A549 (cell line): Measurements from ENCODE around the gene CHRNB1. TPM values are rescaled to one million over a fixed set of nuclear protein-coding genes. Genes with fewer than 3 reads are reported as not detected.
A peak's percentile ranks its signal among the peaks of the same experiment; 100 is the strongest.

Experiments used
- ATAC-seq, 2 experiments: fragments of 200-7000 bp in 1 of 2; fragments of >200 bp in 1 of 2; cut with Nextera tagmentation in 1 of 2; cut with Tn5 transposase in 1 of 2; 3 replicates each; pipeline versions ENCODE4 v1.8.0 to v1.9.1; 2018 to 2020; ENCODE audit warnings: mild to moderate bottlenecking in 1 of 2, moderate library complexity in 1 of 2
- CTCF ChIA-PET: fragments of 300-600 bp; sonication (Branson Sonifier 250); formaldehyde crosslinking; extraction: SDS; loops from one replicate; lab custom pipeline; 2021; ENCODE audit warnings: antibody characterized with exemption, inconsistent platforms; lab: Yijun Ruan, JAX
- POLR2A ChIA-PET: fragments of 350-600 bp; formaldehyde crosslinking; extraction: SDS; loops from one replicate; lab custom pipeline; 2021; ENCODE audit warnings: antibody characterized with exemption, inconsistent platforms; lab: Yijun Ruan, JAX
- DNase-seq, 2 experiments: peaks; one replicate each; pipeline versions ENCODE4 v3.0.0 to v3.0.0-alpha.2; 2011 to 2016; ENCODE audit warnings: low read depth in 1 of 2, low spot score in 1 of 2
- FAIRE-seq: peaks from 2 replicates; lab custom pipeline; 2011; peaks lifted over from hg19 to GRCh38; lab: Jason Lieb, UNC
- H3K27ac ChIP-seq, 2 experiments: fragments of >200 bp; sonication (Bioruptor Twin); formaldehyde crosslinking; 3 replicates each; pipeline ENCODE4 v1.5.1; 2016 to 2017
- H3K4me1 ChIP-seq: fragments of >200 bp; sonication (Bioruptor Twin); formaldehyde crosslinking; 3 replicates; pipeline ENCODE4 v1.6.1; 2016
- H3K4me2 ChIP-seq: fragments of >200 bp; sonication (Bioruptor Twin); formaldehyde crosslinking; 3 replicates; pipeline ENCODE4 v1.6.1; 2016
- H3K4me3 ChIP-seq: fragments of >200 bp; sonication (Bioruptor Twin); formaldehyde crosslinking; 3 replicates; pipeline ENCODE4 v1.5.1; 2016
- H3K9me3 ChIP-seq: fragments of >200 bp; sonication (Bioruptor Twin); formaldehyde crosslinking; 3 replicates; pipeline ENCODE4 v1.6.1; 2016
- BHLHE40 ChIP-seq: IDR thresholded peaks from 2 replicates; pipeline ENCODE4 v1.6.1; 2012; ENCODE audit warnings: low read depth, low read length, inconsistent platforms
- CBX2 ChIP-seq: fragments of 200-600 bp; sonication (generic); IDR thresholded peaks from 2 replicates; pipeline ENCODE4 v1.6.1; 2016; ENCODE audit warnings: low read depth, mild to moderate bottlenecking, borderline replicate concordance
- CBX8 ChIP-seq: fragments of 200-600 bp; sonication (generic); IDR thresholded peaks from 2 replicates; pipeline ENCODE4 v1.6.1; 2016
- CHD2 ChIP-seq: fragments of 150-350 bp; IDR thresholded peaks from 2 replicates; pipeline ENCODE4 v1.6.1; 2014; ENCODE audit warnings: low read length; ENCODE audit not compliant: partially characterized antibody
- EHF ChIP-seq: fragments of 250-450 bp; sonication (Bioruptor Pico); IDR thresholded peaks from 2 replicates; pipeline ENCODE4 v1.5.0; 2020; ENCODE audit warnings: mild to moderate bottlenecking
- EP300 ChIP-seq, 2 experiments: fragments of >200 bp; sonication (Bioruptor Twin); formaldehyde crosslinking; IDR thresholded peaks; 2 replicates in 1 of 2; 3 replicates in 1 of 2; pipeline ENCODE4 v1.6.1; 2016 to 2017
- HOXA7 ChIP-seq: fragments of 250-450 bp; sonication (Bioruptor Pico); IDR thresholded peaks from 2 replicates; pipeline ENCODE4 v1.5.0; 2020; ENCODE audit warnings: mild to moderate bottlenecking, moderate library complexity
- HOXB13 ChIP-seq: fragments of 250-450 bp; sonication (Bioruptor Pico); IDR thresholded peaks from 2 replicates; pipeline ENCODE4 v1.5.0; 2020; ENCODE audit warnings: low read depth, mild to moderate bottlenecking, moderate library complexity
- JUN ChIP-seq, 2 experiments: fragments of >200 bp; sonication (Bioruptor Twin); formaldehyde crosslinking; IDR thresholded peaks; 2 replicates in 1 of 2; 3 replicates in 1 of 2; pipeline ENCODE4 v1.6.1; 2016 to 2017
- JUNB ChIP-seq: fragments of >200 bp; sonication (Bioruptor Twin); formaldehyde crosslinking; IDR thresholded peaks from 2 replicates; pipeline ENCODE4 v1.6.1; 2016
- MAFK ChIP-seq: fragments of 450-650 bp; IDR thresholded peaks from 2 replicates; pipeline ENCODE4 v1.6.1; 2014; ENCODE audit not compliant: partially characterized antibody
- MYC ChIP-seq: IDR thresholded peaks from 2 replicates; pipeline ENCODE4 v1.6.1; 2012; ENCODE audit warnings: mild to moderate bottlenecking, inconsistent platforms, low read length, improper control_type of control experiment, borderline replicate concordance
- NFE2L2 ChIP-seq: fragments of 150-350 bp; conservative IDR thresholded peaks from 2 replicates; pipeline ENCODE4 v1.6.1; 2014; ENCODE audit warnings: low read length
- NR3C1 ChIP-seq: fragments of >200 bp; sonication (Bioruptor Twin); formaldehyde crosslinking; IDR thresholded peaks from 3 replicates; pipeline ENCODE4 v1.6.1; 2017
- PHF8 ChIP-seq: fragments of 200-600 bp; sonication (generic); IDR thresholded peaks from 2 replicates; pipeline ENCODE4 v1.6.1; 2016; ENCODE audit warnings: low read depth, mild to moderate bottlenecking, antibody characterized with exemption, moderate library complexity, borderline replicate concordance
- RAD21 ChIP-seq, 2 experiments: fragments of >200 bp in 1 of 2; sonication (Bioruptor Twin) in 1 of 2; formaldehyde crosslinking in 1 of 2; IDR thresholded peaks in 1 of 2; conservative IDR thresholded peaks in 1 of 2; 2 replicates in 1 of 2; 3 replicates in 1 of 2; pipeline ENCODE4 v1.6.1; 2012 to 2018; ENCODE audit warnings: inconsistent platforms in 1 of 2
- RCOR1 ChIP-seq: fragments of 150-350 bp; IDR thresholded peaks from 2 replicates; pipeline ENCODE4 v1.6.1; 2014; ENCODE audit warnings: antibody characterized with exemption, low read length, low read depth
- RFX5 ChIP-seq: fragments of 450-650 bp; IDR thresholded peaks from 2 replicates; pipeline ENCODE4 v1.7.1; 2014; ENCODE audit warnings: antibody characterized with exemption, mild to moderate bottlenecking, moderate library complexity
- RNF2 ChIP-seq: fragments of 200-600 bp; sonication (generic); IDR thresholded peaks from 2 replicates; pipeline ENCODE4 v1.6.1; 2016; ENCODE audit warnings: low read depth, mild to moderate bottlenecking, antibody characterized with exemption, moderate library complexity, borderline replicate concordance
- TP53 ChIP-seq: fragments of 250-450 bp; sonication (Bioruptor Pico); IDR thresholded peaks from 2 replicates; pipeline ENCODE4 v1.5.0; 2021; ENCODE audit warnings: mild to moderate bottlenecking, moderate library complexity
- ZC3H11A ChIP-seq: fragments of 450-650 bp; IDR thresholded peaks from 2 replicates; pipeline ENCODE4 v1.6.1; 2014; ENCODE audit warnings: antibody characterized with exemption, mild to moderate bottlenecking
- ZNF302 ChIP-seq: fragments of 250-450 bp; sonication (Bioruptor Pico); IDR thresholded peaks from 2 replicates; pipeline ENCODE4 v1.9.0; 2021; ENCODE audit warnings: inconsistent platforms, mild to moderate bottlenecking, moderate library complexity
- ZSCAN20 ChIP-seq: fragments of 250-450 bp; sonication (Bioruptor Pico); IDR thresholded peaks from 2 replicates; pipeline ENCODE4 v1.8.0; 2022; ENCODE audit warnings: mild to moderate bottlenecking, moderate library complexity
- WGBS: methylation state at CpG from one replicate; pipeline ENCODE4 v1.1.6; 2017; ENCODE audit errors: missing lambda C conversion rate; 5-methylcytosine and 5-hydroxymethylcytosine counted together
- polyA plus RNA-seq, 4 experiments: library from polyadenylated mRNA; depleted of rRNA in 3 of 4; stranded (reverse); fragments of >200 nt; fragmentation: RNase III in 1 of 4; extraction: RNeasy Plus Mini Kit Qiagen cat#74134 plus additional on column Dnase treatment in 1 of 4; gene quantifications; 2 replicates in 3 of 4; 3 replicates in 1 of 4; pipeline ENCODE4 v1.2.3, GENCODE V29; 2011 to 2017
- TF ChIP-seq, protein P1 (sequence below): fragments of >200 bp; sonication (Bioruptor Twin); formaldehyde crosslinking; IDR thresholded peaks from 2 replicates; pipeline ENCODE4 v1.6.1; 2016
- TF ChIP-seq, protein P2 (sequence below): IDR thresholded peaks from 2 replicates; pipeline ENCODE4 v1.6.1; 2012
- TF ChIP-seq, protein P3 (sequence below): fragments of 250-450 bp; sonication (Bioruptor Pico); IDR thresholded peaks from 2 replicates; pipeline ENCODE4 v1.5.0; 2020; ENCODE audit warnings: low read depth, mild to moderate bottlenecking, moderate library complexity

The CHRNB1 gene
- polyA plus RNA-seq, 2 of the 4 experiments (the other 2 are of a cell fraction): 6.5 to 8.4 TPM

- peak in 1 of 2 experiments; percentile 7; a peak in 1 of 6 replicates for ATAC-seq
- ChIA-PET CTCF (interaction anchor here (0.9 to 5.7 kb wide), 4 partner anchors 9 to 134 kb away, joined by 3 to 50 read pairs (median 8); partner anchors contain the start of genes TMEM102 and TMEM95), POLR2A (no interaction called here)
- WGBS: 85% methylated on average over 23 of the region's 29 CpGs
- Histone ChIP-seq H3K27ac (no peak overlapping the region), H3K9me3 (no peaks in the 10 kb centered on the region), H3K4me1 (no peaks in the 10 kb centered on the region), H3K4me3 (no peak overlapping the region), H3K4me2 (no peak overlapping the region)
- TF ChIP-seq TP53 (CRISPR knock-in tag) (no peak), NFE2L2 (no peak), NR3C1 (no peak), MYC (no peak), ZC3H11A (no peak), CBX2 (no peak), JUNB (no peak), CHD2 (no peak), MAFK (no peak), CBX8 (no peak), BHLHE40 (no peak)
- TF ChIP-seq, protein P1, sequence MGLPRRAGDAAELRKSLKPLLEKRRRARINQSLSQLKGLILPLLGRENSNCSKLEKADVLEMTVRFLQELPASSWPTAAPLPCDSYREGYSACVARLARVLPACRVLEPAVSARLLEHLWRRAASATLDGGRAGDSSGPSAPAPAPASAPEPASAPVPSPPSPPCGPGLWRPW: no peak
- TF ChIP-seq, protein P2, sequence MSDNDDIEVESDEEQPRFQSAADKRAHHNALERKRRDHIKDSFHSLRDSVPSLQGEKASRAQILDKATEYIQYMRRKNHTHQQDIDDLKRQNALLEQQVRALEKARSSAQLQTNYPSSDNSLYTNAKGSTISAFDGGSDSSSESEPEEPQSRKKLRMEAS: no peak
- TF ChIP-seq, protein P3, sequence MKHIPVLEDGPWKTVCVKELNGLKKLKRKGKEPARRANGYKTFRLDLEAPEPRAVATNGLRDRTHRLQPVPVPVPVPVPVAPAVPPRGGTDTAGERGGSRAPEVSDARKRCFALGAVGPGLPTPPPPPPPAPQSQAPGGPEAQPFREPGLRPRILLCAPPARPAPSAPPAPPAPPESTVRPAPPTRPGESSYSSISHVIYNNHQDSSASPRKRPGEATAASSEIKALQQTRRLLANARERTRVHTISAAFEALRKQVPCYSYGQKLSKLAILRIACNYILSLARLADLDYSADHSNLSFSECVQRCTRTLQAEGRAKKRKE (CRISPR knock-in tag): no peak
- FAIRE-seq: no peak
- no peak for DNase-seq
Measured at GRCh38 chr17:7426896-7427489, 17.9 kb upstream of the CHRNB1 start.

DNA sequence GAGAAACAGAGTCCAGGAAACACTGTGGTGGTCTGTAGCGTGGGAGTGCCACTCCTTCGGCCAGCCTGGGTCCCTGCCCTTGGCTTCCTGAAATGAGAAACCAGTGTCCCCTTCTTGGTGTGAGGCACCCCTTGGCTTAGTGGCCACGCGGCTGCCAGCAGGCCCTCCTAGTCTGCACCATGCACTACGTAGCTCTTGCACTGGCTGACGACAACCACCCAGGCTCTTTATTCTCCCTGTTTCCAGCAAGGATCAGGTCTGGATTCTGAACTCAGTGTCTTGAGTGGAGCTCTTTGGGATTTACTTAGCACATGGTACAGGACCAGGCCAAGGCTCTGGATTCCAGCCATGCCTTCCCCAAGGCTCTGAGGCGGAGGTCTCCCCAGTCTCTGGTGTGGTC lies 17.3 kb upstream of the CHRNB1 start:
- POLR2A ChIA-PET: no interaction called here

GRCh38 chr17:7428557-7428956 lies 16.3 kb upstream of the CHRNB1 start, which contains the start of gene SPEM3:
SPEM3 (plus strand) TSS chr17:7428857; CDS start chr17:7428903, 46 bp downstream.
- no peak for FAIRE-seq
- POLR2A ChIA-PET: no interaction called here
- H3K9me3 ChIP-seq: no peaks in the 10 kb centered on the region
- CTCF ChIA-PET: interaction anchor here (0.7 to 17.0 kb wide), 3 partner anchors 73 to 132 kb away, joined by 3 to 232 read pairs (median 5); partner anchors contain the start of genes KCTD11 and TMEM95
- WGBS: 36% methylated on average over 5 of the region's 5 CpGs
- no peak for TF ChIP-seq RNF2
- no peak for TF ChIP-seq PHF8
- TF ChIP-seq MYC: no peak
- no peak for TF ChIP-seq JUNB
- no peak for TF ChIP-seq NR3C1
- no peak for TF ChIP-seq RAD21 (conservative IDR thresholded peaks at IDR 0.05 in 1 of 2, IDR thresholded peaks at IDR 0.05 in 1 of 2)
- no peak for TF ChIP-seq JUN (IDR thresholded peaks at IDR 0.05)
- no peak for TF ChIP-seq EP300 (IDR thresholded peaks at IDR 0.05)
- no peak for TF ChIP-seq HOXB13 (CRISPR knock-in tag)
- no peak for TF ChIP-seq RCOR1
- no peak for TF ChIP-seq ZNF302 (CRISPR knock-in tag)
- TF ChIP-seq, protein P2: no peak
- TF ChIP-seq EHF (CRISPR knock-in tag): no peak
- TF ChIP-seq ZSCAN20 (CRISPR knock-in tag): no peak
- TF ChIP-seq ZC3H11A: no peak
- no peaks in the 10 kb centered on the region for H3K4me1 ChIP-seq
- ATAC-seq: no peak
- no peak for DNase-seq
- H3K4me2 ChIP-seq: no peak within 1 kb of the TSS
- H3K4me3 ChIP-seq: no peak within 1 kb of the TSS
- H3K27ac ChIP-seq: no peak within 1 kb of the TSS

More for the DNA sequence above, 17.3 kb upstream of the CHRNB1 start:
- FAIRE-seq (no peak), DNase-seq (no peak), ATAC-seq (no peak; a peak in 1 of 6 replicates)
- H3K4me3 ChIP-seq: no peak overlapping the region
- no peak overlapping the region for H3K27ac ChIP-seq
- TF ChIP-seq RFX5: no peak
- TF ChIP-seq, protein P2: no peak
- no peak for TF ChIP-seq HOXA7 (CRISPR knock-in tag)
- H3K4me2 ChIP-seq: no peak overlapping the region
- no peaks in the 10 kb centered on the region for H3K9me3 ChIP-seq
- no peaks in the 10 kb centered on the region for H3K4me1 ChIP-seq
- WGBS: 88% methylated on average over 7 of the region's 7 CpGs
- CTCF ChIA-PET: interaction anchor here (0.9 to 5.7 kb wide), 4 partner anchors 8 to 133 kb away, joined by 3 to 50 read pairs (median 8); partner anchors contain the start of genes TMEM102 and TMEM95
